Erythroblast (primary cell): Measurements from ENCODE around the gene RPS6KA2.
A peak's percentile ranks its signal among the peaks of the same experiment; 100 is the strongest.

Experiments
- DNase-seq, 2 experiments: peaks; one replicate each; lab custom pipeline; 2025; lab: John Stamatoyannopoulos, UW
- GATA1 ChIP-seq: IDR thresholded peaks from 2 replicates; pipeline ENCODE4 v1.6.1; 2011; ENCODE audit warnings: low read depth, mild to moderate bottlenecking, control low read depth, low read length, moderate library complexity
- POLR2A ChIP-seq: IDR thresholded peaks from 2 replicates; pipeline ENCODE4 v1.6.1; 2011; ENCODE audit warnings: mild to moderate bottlenecking, low read length

Gene RPS6KA2

GRCh38 chr6:166516251-166516884 lies 110.7 kb downstream of the RPS6KA2 start:
- no peak for DNase-seq
- no peak for TF ChIP-seq POLR2A
- no peak for TF ChIP-seq GATA1

- TF ChIP-seq POLR2A, result no peak
- TF ChIP-seq GATA1, result no peak
- peak in 1 of 2 experiments; percentile 11 for DNase-seq
These were observed 111.8 kb downstream of the RPS6KA2 start for GRCh38 chr6:166515072-166515810.

- TF ChIP-seq GATA1, result no peak
- TF ChIP-seq POLR2A, result no peak
- DNase-seq, result no peak
These were observed 112.9 kb downstream of the RPS6KA2 start for GRCh38 chr6:166514196-166514595.

GRCh38 chr6:166512567-166512966 lies 114.5 kb downstream of the RPS6KA2 start:
- DNase-seq, result no peak

GRCh38 chr6:166511316-166511715 lies 115.7 kb downstream of the RPS6KA2 start:
- DNase-seq, result no peak
- TF ChIP-seq POLR2A (no peak), GATA1 (no peak)

More at GRCh38 chr6:166512567-166512966, 114.5 kb downstream of the RPS6KA2 start:
- TF ChIP-seq POLR2A, result no peak
- no peak for TF ChIP-seq GATA1

- TF ChIP-seq GATA1 (no peak), POLR2A (no peak)
- DNase-seq, result no peak
These were observed 117.9 kb downstream of the RPS6KA2 start for GRCh38 chr6:166509193-166509592.

- no peak for TF ChIP-seq POLR2A
- TF ChIP-seq GATA1, result no peak
- no peak for DNase-seq
These were observed 118.3 kb downstream of the RPS6KA2 start for GRCh38 chr6:166508726-166509125.

GRCh38 chr6:166507809-166508564 lies 119.1 kb downstream of the RPS6KA2 start:
- TF ChIP-seq POLR2A, result no peak
- TF ChIP-seq GATA1, result no peak

GRCh38 chr6:166507380-166507779 lies 119.7 kb downstream of the RPS6KA2 start:
- TF ChIP-seq POLR2A (no peak), GATA1 (no peak)
- DNase-seq, result no peak

More at GRCh38 chr6:166507809-166508564, 119.1 kb downstream of the RPS6KA2 start:
- DNase-seq, result no peak

- TF ChIP-seq GATA1, result no peak
- no peak for DNase-seq
These were observed 121.7 kb downstream of the RPS6KA2 start for GRCh38 chr6:166505133-166505905.

GRCh38 chr6:166504100-166504499 lies 123.0 kb downstream of the RPS6KA2 start:
- TF ChIP-seq GATA1, result no peak
- no peak for TF ChIP-seq POLR2A
- DNase-seq, result no peak

GRCh38 chr6:166503167-166503744 lies 123.8 kb downstream of the RPS6KA2 start:
- no peak for DNase-seq

GRCh38 chr6:166502453-166502852 lies 124.6 kb downstream of the RPS6KA2 start:
- TF ChIP-seq POLR2A (no peak), GATA1 (no peak)
- no peak for DNase-seq

More at GRCh38 chr6:166503167-166503744, 123.8 kb downstream of the RPS6KA2 start:
- no peak for TF ChIP-seq GATA1
- TF ChIP-seq POLR2A, result no peak

- no peak for TF ChIP-seq GATA1
- no peak for TF ChIP-seq POLR2A
These were observed 125.8 kb downstream of the RPS6KA2 start for GRCh38 chr6:166501246-166501645.

More at GRCh38 chr6:166501246-166501645, 125.8 kb downstream of the RPS6KA2 start:
- no peak for DNase-seq
